GM11168 (cell line): ENCODE results near the gene MICAL3.
"Not testable (repeated sequence)": the region's sequence is repeated elsewhere in the genome, so short reads cannot be mapped to it uniquely, and the experiment has no call there.

Experiments used
- in situ Hi-C: fragments of 300-500 bp; cut with MboI; formaldehyde crosslinking; loops from one replicate; pipeline ENCODE4 v1.12.0; 2022; ENCODE audit warnings: low sequenced_read_pairs; ENCODE audit not compliant: unreplicated experiment

MICAL3 gene

GRCh38 chr22:18062421-18062820 lies 38.1 kb upstream of the MICAL3 start:
- in situ Hi-C loops, result no loop called here

DNA sequence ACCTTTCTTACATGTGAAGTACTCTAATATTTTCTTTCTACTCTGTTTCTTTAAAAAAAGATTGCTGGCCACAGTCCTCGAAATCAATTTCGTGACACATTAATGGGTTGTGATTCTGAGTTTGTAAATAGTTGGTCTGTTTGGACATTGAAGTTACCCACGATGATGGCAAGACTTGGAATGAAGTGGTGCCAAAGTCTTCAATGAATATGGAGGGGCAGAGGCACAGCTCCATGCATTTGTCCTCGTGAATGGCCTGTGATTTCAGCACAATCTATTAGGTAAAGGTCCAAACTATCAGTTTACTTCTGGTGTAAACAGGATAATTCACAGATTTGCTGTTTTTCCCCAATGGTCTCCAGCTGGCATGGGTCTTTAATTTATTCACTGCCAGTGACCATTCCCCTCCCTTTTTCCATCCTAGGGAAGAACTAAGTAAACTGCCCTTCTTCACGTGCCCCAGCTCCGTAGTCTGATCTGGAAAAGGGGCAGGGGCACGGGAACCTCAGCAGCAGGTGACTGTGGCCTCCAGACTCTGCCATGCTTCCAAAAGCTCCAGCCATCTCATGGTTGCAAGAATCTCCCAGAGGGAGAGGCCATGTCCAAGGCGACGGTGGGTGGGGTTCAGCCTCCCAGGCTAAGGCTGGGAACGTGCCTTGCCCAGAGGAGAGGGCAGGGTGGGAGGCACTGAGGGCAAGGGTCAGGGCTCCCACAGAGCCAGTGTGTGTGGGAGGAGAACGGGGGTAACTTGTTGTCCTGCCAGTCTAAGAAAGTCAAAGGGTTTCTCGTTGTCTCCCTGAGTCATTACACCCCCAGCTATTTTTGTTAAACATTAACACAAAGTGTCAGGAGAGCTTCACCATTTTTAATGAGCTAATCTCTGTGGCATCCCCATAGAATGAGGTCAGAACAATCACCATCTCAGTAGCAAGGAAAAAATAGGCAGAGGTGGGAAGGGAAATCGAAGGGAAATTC lies 36.6 kb upstream of the MICAL3 start:
- in situ Hi-C loops, result no loop called here

DNA sequence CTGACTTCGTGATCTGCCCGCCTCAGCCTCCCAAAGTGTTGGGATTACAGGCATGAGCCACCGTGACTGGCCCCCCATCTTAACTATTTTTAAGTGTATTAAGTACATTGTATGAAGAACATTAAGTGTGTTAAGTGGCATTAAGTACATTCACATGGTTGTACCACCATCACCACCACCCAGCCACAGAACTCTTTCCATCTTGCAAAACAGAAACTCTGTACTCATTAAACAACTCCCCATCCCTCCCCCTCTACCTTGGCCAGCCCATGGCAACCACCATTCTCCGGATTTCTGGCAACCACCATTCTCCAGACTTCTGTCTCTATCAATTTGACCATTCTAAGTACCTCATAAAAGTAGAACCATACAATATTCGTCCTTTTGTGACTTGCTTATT lies 35.6 kb upstream of the MICAL3 start:
- in situ Hi-C loops, result no loop called here

DNA sequence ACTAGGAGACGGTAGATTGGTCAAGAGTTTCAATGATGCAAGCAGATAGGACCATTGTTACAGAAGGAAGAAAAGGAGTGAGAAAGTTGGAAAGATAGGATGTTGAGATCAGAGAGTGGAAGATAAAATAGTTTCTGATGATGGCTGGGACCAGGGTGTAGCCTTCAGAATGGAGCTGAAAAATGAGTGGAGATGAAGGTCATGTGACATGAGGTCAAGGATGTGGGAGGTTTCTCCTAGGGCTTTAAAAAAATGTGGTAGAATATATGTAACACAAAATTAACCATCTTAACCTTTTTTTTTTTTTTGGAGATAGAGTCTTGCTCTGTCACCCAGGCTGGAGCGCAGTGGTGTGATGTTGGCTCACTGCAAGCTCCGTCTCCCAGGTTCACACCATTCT lies 35.1 kb upstream of the MICAL3 start:
- in situ Hi-C loops, result no loop called here

DNA sequence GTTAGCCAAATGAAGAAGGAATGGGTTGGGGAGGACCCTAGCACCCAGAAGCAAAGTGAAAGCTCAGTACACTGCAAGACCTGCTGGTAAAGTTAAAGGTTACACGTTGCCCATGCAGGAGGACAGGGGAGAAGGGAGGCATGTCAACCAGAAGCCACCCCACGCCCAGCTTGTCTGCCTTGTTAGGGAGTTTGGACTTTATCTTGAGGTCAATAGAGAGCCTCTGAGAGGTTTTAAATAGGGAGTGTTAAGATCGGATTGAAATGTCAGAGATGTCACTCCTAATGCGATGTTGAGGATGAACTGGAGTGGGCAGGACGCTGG lies 34.7 kb upstream of the MICAL3 start:
- in situ Hi-C loops, result no loop called here

DNA sequence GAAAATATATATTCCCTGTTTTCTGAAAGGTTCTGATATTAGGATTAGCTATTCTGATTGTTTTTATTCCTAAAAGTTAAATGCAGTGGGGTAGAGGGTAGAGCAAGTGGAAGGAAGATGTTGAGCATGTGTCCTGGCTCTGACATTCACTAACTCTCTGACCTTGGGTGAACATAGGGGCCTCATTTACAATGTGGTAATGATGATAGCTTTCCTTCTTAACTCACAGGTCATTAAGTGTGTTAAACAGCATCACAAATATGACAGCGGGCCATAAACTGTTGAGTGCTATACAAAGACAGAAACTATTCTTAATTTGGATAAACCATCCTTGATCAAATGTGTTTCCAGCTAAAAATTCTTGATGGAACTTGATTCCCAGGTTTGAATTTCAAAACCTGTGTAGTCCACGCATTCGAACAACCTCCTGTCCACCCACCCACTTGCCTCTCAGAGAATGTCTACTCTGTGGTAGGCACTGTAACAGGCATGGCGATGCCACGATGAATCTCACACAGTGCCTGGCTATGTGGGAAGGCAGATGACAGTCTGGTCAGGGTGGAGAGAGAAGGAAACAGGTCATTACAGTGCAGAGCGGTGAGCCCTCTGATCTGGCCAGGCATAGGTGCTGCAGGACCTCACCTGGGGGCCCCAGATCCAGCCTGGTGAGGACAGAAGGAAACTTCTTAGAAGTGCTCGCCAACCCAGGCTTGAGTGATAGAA lies 34.2 kb upstream of the MICAL3 start:
- in situ Hi-C loops, result no loop called here

GRCh38 chr22:18057568-18058209 lies 33.3 kb upstream of the MICAL3 start:
- in situ Hi-C loops, result no loop called here

GRCh38 chr22:18056807-18057474 lies 32.6 kb upstream of the MICAL3 start:
- in situ Hi-C loops, result no loop called here

- in situ Hi-C loops, result no loop called here
Measured at GRCh38 chr22:18056161-18056666, 31.9 kb upstream of the MICAL3 start.

GRCh38 chr22:18055619-18056160 lies 31.3 kb upstream of the MICAL3 start:
- in situ Hi-C loops, result no loop called here

DNA sequence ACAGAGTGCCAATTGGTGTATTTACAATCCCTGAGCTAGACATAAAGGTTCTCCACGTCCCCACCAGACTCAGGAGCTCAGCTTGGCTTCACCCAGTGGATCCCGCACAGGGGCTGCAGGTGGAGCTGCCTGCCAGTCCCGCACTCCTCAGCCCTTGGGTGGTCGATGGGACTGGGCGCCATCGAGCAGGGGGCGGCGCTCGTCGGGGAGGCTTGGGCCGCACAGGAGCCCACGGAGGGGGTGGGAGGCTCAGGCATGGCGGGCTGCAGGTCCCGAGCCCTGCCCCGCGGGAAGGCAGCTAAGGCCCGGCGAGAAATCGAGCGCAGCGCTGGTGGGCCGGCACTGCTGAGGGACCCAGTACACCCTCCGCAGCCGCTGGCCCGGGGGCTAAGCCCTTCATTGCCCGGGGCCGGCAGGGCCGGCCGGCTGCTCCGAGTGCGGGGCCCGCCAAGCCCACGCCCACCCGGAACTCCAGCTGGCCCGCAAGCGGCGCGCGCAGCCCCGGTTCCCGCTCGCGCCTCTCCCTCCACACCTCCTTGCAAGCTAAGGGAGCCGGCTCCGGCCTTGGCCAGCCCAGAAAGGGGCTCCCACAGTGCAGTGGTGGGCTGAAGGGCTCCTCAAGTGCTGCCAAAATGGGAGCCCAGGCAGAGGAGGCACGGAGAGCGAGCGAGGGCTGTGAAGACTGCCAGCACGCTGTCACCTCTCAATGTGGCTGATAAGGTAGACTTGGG lies 29.0 kb upstream of the MICAL3 start:
- in situ Hi-C loops, result not testable (repeated sequence)

DNA sequence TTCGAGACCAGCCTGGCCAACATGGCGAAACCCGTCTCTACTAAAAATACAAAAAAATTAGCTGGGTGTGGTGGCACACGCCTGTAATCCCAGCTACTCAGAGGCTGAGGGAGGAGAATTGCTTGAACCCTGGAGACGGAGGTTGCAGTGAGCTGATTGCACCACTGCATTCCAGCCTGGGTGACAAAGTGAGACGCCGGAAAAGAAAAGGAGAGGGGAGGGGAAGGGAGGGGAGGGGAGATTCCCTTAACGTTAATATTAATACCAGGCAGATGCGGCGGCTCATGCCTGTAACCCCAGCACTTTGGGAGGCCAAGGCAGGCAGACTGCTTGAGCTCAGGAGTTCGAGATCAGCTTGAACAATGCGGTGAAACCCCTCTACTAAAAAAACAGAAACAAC lies 26.8 kb upstream of the MICAL3 start:
- in situ Hi-C loops, result not testable (repeated sequence)

DNA sequence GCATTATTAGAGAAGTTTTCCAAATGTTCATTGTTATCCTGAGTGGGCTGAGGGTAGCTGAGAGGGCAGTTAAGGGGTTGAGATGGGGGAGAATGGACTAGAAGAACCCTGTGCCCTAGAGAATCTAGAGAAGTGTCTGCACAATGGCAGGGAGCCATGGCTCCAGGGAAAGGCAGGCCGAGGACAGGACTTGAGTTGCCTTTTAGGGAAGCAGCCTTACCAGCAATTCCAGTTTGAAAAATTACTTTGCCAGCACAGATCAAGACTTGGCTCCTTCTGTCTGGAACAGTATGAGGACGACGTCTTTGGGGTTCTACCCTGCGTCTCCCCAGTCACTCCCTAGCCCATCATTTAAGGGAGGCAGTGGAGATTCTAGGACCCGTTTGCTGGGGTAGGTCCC lies 25.7 kb upstream of the MICAL3 start:
- in situ Hi-C loops, result no loop called here

GRCh38 chr22:18048441-18048898 lies 24.1 kb upstream of the MICAL3 start:
- in situ Hi-C loops, result no loop called here

DNA sequence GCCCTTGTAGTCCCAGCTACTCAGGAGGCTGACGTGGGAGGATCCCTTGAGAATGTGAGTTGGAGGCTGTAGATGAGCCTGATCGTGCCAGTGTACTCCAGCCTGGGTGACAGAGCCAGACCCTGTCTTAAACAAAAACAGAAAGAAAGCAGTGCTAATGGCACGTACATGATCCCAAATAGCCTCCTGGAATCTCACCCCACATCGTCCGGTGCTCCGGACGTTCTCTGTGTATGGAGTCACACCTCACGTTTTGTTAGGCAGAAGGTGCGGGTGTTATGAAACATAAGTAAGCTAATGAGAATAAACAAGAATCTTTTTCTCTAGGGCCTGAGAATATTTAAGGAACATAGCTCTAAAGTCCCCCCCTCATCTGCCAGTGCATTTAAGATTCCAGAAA lies 23.7 kb upstream of the MICAL3 start:
- in situ Hi-C loops, result no loop called here

DNA sequence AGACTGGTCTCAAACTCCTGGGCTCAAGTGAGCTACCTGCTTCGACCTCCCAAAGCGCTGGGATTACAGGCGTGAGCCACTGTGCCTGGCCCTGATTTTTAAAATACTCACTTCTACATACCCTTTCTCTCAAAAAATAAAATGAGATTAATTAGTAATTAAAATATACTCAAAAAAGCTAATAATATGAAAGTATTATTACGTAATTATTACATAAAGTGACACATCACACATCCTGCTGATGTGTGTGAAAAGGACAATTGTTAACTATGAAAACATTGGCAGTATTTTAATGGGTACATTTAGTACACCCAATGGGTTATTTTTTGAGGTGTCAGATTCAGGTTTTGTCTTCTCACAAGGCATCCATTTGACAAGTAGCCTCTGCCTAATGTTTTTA lies 21.4 kb upstream of the MICAL3 start:
- in situ Hi-C loops, result no loop called here

DNA sequence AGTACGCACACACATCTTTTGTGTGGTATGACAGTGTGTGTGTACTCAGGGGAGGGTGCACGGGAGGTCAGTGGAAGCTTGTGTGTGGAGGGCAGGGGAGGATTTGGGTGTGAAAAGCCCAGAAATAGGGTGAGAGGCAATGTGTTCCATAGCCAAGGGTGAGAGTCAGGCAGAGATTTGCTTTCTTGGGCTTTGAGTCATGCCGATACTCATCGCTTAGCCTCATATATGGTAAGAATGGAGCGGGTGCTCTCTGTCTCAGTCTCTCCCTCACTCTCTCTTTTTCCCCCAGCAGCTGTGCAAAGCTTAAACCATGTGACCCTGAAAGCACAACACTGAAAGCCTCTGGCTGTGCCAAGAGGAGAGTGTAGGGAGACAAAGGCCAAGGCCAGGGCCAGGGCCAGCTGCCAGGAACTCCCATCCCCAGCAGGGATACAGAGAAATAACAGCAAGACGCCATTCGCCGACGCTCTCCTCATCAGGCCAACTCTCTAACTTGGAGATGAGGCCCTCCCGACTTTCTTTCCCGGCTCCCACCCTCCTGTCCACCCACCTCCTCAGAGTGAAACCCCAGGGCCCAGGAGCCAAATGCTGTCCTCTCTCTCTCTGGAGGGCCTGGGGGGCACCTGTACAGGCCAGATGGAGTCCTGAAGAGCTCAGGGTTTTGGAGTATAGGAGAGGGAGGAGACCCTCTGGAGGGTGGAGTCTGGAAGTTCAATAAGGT lies 20.3 kb upstream of the MICAL3 start:
- in situ Hi-C loops, result no loop called here

- in situ Hi-C loops, result no loop called here
Measured at GRCh38 chr22:18042685-18043084, 18.3 kb upstream of the MICAL3 start.

DNA sequence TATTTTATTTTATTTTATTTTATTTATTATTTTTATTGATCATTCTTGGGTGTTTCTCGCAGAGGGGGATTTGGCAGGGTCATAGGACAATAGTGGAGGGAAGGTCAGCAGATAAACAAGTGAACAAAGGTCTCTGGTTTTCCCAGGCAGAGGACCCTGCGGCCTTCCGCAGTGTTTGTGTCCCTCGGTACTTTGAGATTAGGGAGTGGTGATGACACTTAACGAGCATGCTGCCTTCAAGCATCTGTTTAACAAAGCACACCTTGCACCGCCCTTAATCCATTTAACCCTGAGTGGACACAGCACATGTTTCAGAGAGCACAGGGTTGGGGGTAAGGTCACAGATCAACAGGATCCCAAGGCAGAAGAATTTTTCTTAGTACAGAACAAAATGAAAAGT lies 16.5 kb upstream of the MICAL3 start:
- in situ Hi-C loops, result not testable (repeated sequence)
